Osteocyte (in vitro differentiated cells): ENCODE data around the gene ENO3. TPM values are rescaled to one million over a fixed set of nuclear protein-coding genes. Genes with fewer than 3 reads are reported as not detected.
A peak's percentile ranks its signal among the peaks of the same experiment; 100 is the strongest.

Source experiments
- DNase-seq: peaks from one replicate; pipeline ENCODE4 v3.0.0; 2021; ENCODE audit warnings: mixed read lengths; ENCODE audit not compliant: unreplicated experiment; ENCODE audit errors: extremely low spot score
- H3K27ac Mint-ChIP-seq: one replicate; pipeline ENCODE4 v1.8.0; 2021; ENCODE audit warnings: mild to moderate bottlenecking, mixed read lengths; ENCODE audit not compliant: unreplicated experiment
- H3K27me3 Mint-ChIP-seq: one replicate; pipeline ENCODE4 v1.8.0; 2021; ENCODE audit warnings: mixed read lengths; ENCODE audit not compliant: unreplicated experiment
- H3K36me3 Mint-ChIP-seq: one replicate; pipeline ENCODE4 v1.8.0; 2021; ENCODE audit warnings: mixed read lengths; ENCODE audit not compliant: unreplicated experiment
- H3K4me1 Mint-ChIP-seq: one replicate; pipeline ENCODE4 v1.8.0; 2021; ENCODE audit warnings: mixed read lengths; ENCODE audit not compliant: unreplicated experiment
- H3K4me3 Mint-ChIP-seq: one replicate; pipeline ENCODE4 v1.8.0; 2021; ENCODE audit warnings: mild to moderate bottlenecking, moderate library complexity, mixed read lengths; ENCODE audit not compliant: unreplicated experiment
- H3K9me3 Mint-ChIP-seq: one replicate; pipeline ENCODE4 v1.8.0; 2021; ENCODE audit warnings: mixed read lengths; ENCODE audit not compliant: unreplicated experiment
- CTCF ChIP-seq: fragments of 200-600 bp; sonication (generic); IDR thresholded peaks from 2 replicates; pipeline ENCODE4 v1.5.0; 2021; ENCODE audit warnings: antibody characterized with exemption, mild to moderate bottlenecking, moderate library complexity
- total RNA-seq: library from RNA; stranded (reverse); gene quantifications from 2 replicates; pipeline ENCODE4 v1.2.1, GENCODE V29; 2021

The ENO3 gene
- total RNA-seq, 1 donor from 2014 or later, result 9.5 TPM

DNA sequence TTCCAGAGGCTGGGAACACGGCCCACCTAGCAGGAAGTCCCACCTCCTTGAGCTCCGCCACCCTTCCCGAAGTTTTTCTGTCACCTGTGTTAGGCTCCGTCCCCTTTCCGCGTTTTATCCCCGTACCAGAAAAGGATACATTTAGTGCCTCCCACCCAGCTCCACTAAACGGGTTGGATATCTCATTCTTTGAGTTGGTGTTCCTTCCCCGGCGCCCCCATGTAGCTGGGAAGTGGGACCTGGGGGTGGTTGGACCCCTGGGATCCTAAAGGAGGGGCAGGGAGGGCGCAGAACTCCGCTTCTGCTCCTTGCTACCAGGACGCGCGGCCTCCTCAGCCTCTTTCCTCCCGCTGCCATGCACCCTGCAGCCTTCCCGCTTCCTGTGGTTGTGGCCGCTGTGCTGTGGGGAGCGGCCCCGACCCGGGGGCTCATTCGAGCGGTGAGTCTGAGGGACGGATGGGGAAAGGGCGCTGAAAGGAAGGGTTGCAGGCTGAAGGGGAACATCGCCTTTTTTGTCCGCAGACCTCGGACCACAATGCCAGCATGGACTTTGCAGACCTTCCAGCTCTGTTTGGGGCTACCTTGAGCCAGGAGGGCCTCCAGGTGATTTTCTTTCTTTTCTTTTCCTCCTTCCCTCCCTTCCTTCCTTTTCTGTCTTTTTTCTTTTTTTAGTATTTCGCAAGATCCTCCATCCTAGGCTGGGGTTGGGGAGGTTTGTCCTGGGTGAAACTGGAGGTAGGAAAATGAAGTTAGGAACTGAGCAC is 10.2 kb upstream of the ENO3 start:
- TF ChIP-seq CTCF, result no peak
- H3K4me1 Mint-ChIP-seq, result peaks cover 50% of the 10 kb centered on the region
- no peak for DNase-seq
- H3K27me3 Mint-ChIP-seq, result no peaks in the 10 kb centered on the region
- H3K27ac Mint-ChIP-seq, result peak overlapping the region; percentile 99
- H3K4me3 Mint-ChIP-seq, result peak overlapping the region; percentile 85
- H3K36me3 Mint-ChIP-seq, result peaks cover 23% of the 10 kb centered on the region
- H3K9me3 Mint-ChIP-seq, result no peaks in the 10 kb centered on the region

- TF ChIP-seq CTCF, result no peak
- Mint-ChIP-seq H3K27me3 (no peaks in the 10 kb centered on the region), H3K9me3 (no peaks in the 10 kb centered on the region), H3K4me3 (peak overlapping the region; percentile 85), H3K36me3 (peaks cover 21% of the 10 kb centered on the region), H3K27ac (peak overlapping the region; percentile 99), H3K4me1 (peaks cover 54% of the 10 kb centered on the region)
- DNase-seq, result no peak
Measured at GRCh38 chr17:4941319-4941610, 9.7 kb upstream of the ENO3 start.

- DNase-seq, result no peak
- Mint-ChIP-seq H3K27me3 (no peaks in the 10 kb centered on the region), H3K4me1 (peaks cover 62% of the 10 kb centered on the region)
Measured at GRCh38 chr17:4942760-4943508, 8.0 kb upstream of the ENO3 start.

DNA sequence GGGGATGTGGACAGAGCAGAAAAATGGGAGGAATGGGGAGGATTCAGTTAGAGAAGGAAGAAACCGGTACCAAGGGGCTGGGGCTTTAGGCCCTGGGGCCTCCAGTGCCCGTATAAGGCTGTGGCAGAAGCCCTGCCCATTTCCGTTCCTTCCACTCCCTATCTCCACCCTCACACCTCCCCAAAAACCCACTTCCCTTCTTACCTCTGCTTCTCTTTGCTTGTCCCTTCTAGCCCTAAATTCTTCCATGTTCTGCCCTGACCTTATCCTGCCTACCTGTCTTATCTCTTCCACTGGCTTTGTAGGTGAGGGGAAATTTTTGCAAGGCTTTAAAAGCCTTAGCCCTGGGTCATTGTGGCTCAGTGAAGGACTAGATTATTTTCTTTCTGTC is 6.8 kb upstream of the ENO3 start:
- H3K4me3 Mint-ChIP-seq, result no peak overlapping the region
- peaks cover 54% of the 10 kb centered on the region for H3K4me1 Mint-ChIP-seq
- peak overlapping the region; percentile 39 for H3K27ac Mint-ChIP-seq
- DNase-seq, result no peak
- H3K9me3 Mint-ChIP-seq, result no peaks in the 10 kb centered on the region
- TF ChIP-seq CTCF, result no peak
- peaks cover 21% of the 10 kb centered on the region for H3K36me3 Mint-ChIP-seq
- H3K27me3 Mint-ChIP-seq, result no peaks in the 10 kb centered on the region

More at GRCh38 chr17:4942760-4943508, 8.0 kb upstream of the ENO3 start:
- peak overlapping the region; percentile 44 for H3K4me3 Mint-ChIP-seq
- peak overlapping the region; percentile 50 for H3K27ac Mint-ChIP-seq
- peaks cover 21% of the 10 kb centered on the region for H3K36me3 Mint-ChIP-seq
- no peak for TF ChIP-seq CTCF
- H3K9me3 Mint-ChIP-seq, result no peaks in the 10 kb centered on the region

- peak overlapping the region; percentile 62 for H3K4me3 Mint-ChIP-seq
- H3K27me3 Mint-ChIP-seq, result no peaks in the 10 kb centered on the region
- no peak for TF ChIP-seq CTCF
- peak overlapping the region; percentile 88 for H3K27ac Mint-ChIP-seq
- peaks cover 51% of the 10 kb centered on the region for H3K4me1 Mint-ChIP-seq
- H3K9me3 Mint-ChIP-seq, result no peaks in the 10 kb centered on the region
- H3K36me3 Mint-ChIP-seq, result peaks cover 21% of the 10 kb centered on the region
- no peak for DNase-seq
Measured at GRCh38 chr17:4944554-4945175, 6.3 kb upstream of the ENO3 start.
